ENCODE measurements around the gene GCC1.

GCC1 gene

GRCh38 chr7:127536741-127537140, 48.7 kb downstream of the GCC1 start:
- no peak for DNase-seq (ENCODE audit: low read depth)

GRCh38 chr7:127536394-127536691, 49.1 kb downstream of the GCC1 start:
- no peak for DNase-seq (ENCODE audit: low read depth)

- no peak for DNase-seq (ENCODE audit: low read depth)
Observed at GRCh38 chr7:127535546-127536393, 49.6 kb downstream of the GCC1 start.

GRCh38 chr7:127534636-127535035, 50.8 kb downstream of the GCC1 start:
- DNase-seq (ENCODE audit: low read depth): no peak

GRCh38 chr7:127532736-127533135, 52.7 kb downstream of the GCC1 start:
- peak; percentile 8 for DNase-seq (ENCODE audit: low read depth)

- no peak for DNase-seq (ENCODE audit: low read depth)
Observed at GRCh38 chr7:127532151-127532550, 53.2 kb downstream of the GCC1 start.

Data from non-pigmented ciliary epithelial cell (primary cell).